T-helper 9 cell (primary cell): Measurements from ENCODE around the gene MACROH2A2.
"Not testable (repeated sequence)": the region's sequence is repeated elsewhere in the genome, so short reads cannot be mapped to it uniquely, and the experiment has no call there.

ENCODE experiments used
- DNase-seq: peaks from one replicate; pipeline ENCODE4 v3.0.0-alpha.2; 2020

Gene MACROH2A2

GRCh38 chr10:70132098-70133029 lies 79.7 kb downstream of the MACROH2A2 start, which contains the start of gene AIFM2:
TSS of gene AIFM2 (minus strand) at chr10:70132825. CDS start at chr10:70124084, 8,741 bp downstream.
- DNase-seq = peak; percentile 14

GRCh38 chr10:70135046-70135445 lies 82.4 kb downstream of the MACROH2A2 start:
- no peak for DNase-seq

GRCh38 chr10:70135684-70136083 lies 83.0 kb downstream of the MACROH2A2 start:
- DNase-seq = no peak

GRCh38 chr10:70137135-70137534 lies 84.5 kb downstream of the MACROH2A2 start:
- DNase-seq = no peak

- DNase-seq = no peak
These were observed 85.6 kb downstream of the MACROH2A2 start for GRCh38 chr10:70137927-70138883.

GRCh38 chr10:70139151-70139996 lies 86.7 kb downstream of the MACROH2A2 start:
- no peak for DNase-seq

- no peak for DNase-seq
These were observed 87.3 kb downstream of the MACROH2A2 start for GRCh38 chr10:70139997-70140250.

GRCh38 chr10:70140297-70140696 lies 87.7 kb downstream of the MACROH2A2 start:
- DNase-seq = no peak

GRCh38 chr10:70142555-70142954 lies 89.9 kb downstream of the MACROH2A2 start:
- DNase-seq = no peak

- no peak for DNase-seq
These were observed 91.9 kb downstream of the MACROH2A2 start for GRCh38 chr10:70144372-70145110.

GRCh38 chr10:70145166-70145665 lies 92.6 kb downstream of the MACROH2A2 start:
- DNase-seq = no peak

- DNase-seq = peak; percentile 66
These were observed 93.2 kb downstream of the MACROH2A2 start for GRCh38 chr10:70145666-70146488.

GRCh38 chr10:70146489-70147258 lies 94.0 kb downstream of the MACROH2A2 start, which contains the start of gene TYSND1:
TSS of gene TYSND1 (minus strand) at chr10:70146700. CDS start at chr10:70146586, 114 bp downstream.
- peak; percentile 85 for DNase-seq

GRCh38 chr10:70147259-70147625 lies 94.6 kb downstream of the MACROH2A2 start:
- no peak for DNase-seq

- no peak for DNase-seq
These were observed 95.9 kb downstream of the MACROH2A2 start for GRCh38 chr10:70148516-70148915.

- DNase-seq = no peak
These were observed 102.7 kb downstream of the MACROH2A2 start for GRCh38 chr10:70155255-70155838.

- no peak for DNase-seq
These were observed 105.5 kb downstream of the MACROH2A2 start for GRCh38 chr10:70158113-70158512.

GRCh38 chr10:70159366-70159765 lies 106.7 kb downstream of the MACROH2A2 start:
- DNase-seq = not testable (repeated sequence)

- DNase-seq = no peak
These were observed 108.2 kb downstream of the MACROH2A2 start for GRCh38 chr10:70160798-70161197.
